NCI-H1105 (cell line): ENCODE measurements around the gene NUDT22.
A peak's percentile ranks its signal among the peaks of the same experiment; 100 is the strongest.
"Not testable (repeated sequence)": the region's sequence is repeated elsewhere in the genome, so short reads cannot be mapped to it uniquely, and the experiment has no call there.

ENCODE experiments used
- DNase-seq: peaks from one replicate; lab custom pipeline; 2025; lab: John Stamatoyannopoulos, UW

The NUDT22 gene

GRCh38 chr11:64244107-64244506 lies 18.0 kb downstream of the NUDT22 start:
- no peak for DNase-seq

GRCh38 chr11:64244966-64245365 lies 18.9 kb downstream of the NUDT22 start:
- DNase-seq: no peak

- no peak for DNase-seq
These were observed 19.3 kb downstream of the NUDT22 start for GRCh38 chr11:64245401-64245796.

GRCh38 chr11:64245797-64246620 lies 19.9 kb downstream of the NUDT22 start:
- DNase-seq: no peak

GRCh38 chr11:64246621-64246870 lies 20.5 kb downstream of the NUDT22 start:
- not testable (repeated sequence) for DNase-seq

GRCh38 chr11:64246871-64247728 lies 21.0 kb downstream of the NUDT22 start, which contains the start of gene PPP1R14B:
Gene PPP1R14B (minus strand): TSS chr11:64246943. CDS start chr11:64246673, 270 bp downstream.
- DNase-seq: peak; percentile 65

GRCh38 chr11:64247729-64248531 lies 21.9 kb downstream of the NUDT22 start:
- DNase-seq: no peak

- DNase-seq: no peak
These were observed 22.5 kb downstream of the NUDT22 start for GRCh38 chr11:64248578-64248977.

- DNase-seq: no peak
These were observed 23.0 kb downstream of the NUDT22 start for GRCh38 chr11:64249038-64249437.

- DNase-seq: no peak
These were observed 23.7 kb downstream of the NUDT22 start for GRCh38 chr11:64249563-64250414.

- DNase-seq: no peak
These were observed 24.4 kb downstream of the NUDT22 start for GRCh38 chr11:64250415-64251015.

- DNase-seq: peak; percentile 29
These were observed 25.1 kb downstream of the NUDT22 start, which contains the start of gene PLCB3 for GRCh38 chr11:64251016-64251752. Gene PLCB3 (plus strand): TSS chr11:64251530. CDS start chr11:64251650, 120 bp downstream.

GRCh38 chr11:64251753-64252002 lies 25.6 kb downstream of the NUDT22 start:
- no peak for DNase-seq

- DNase-seq: peak; percentile 43
These were observed 26.2 kb downstream of the NUDT22 start for GRCh38 chr11:64252003-64252872.

- no peak for DNase-seq
These were observed 27.0 kb downstream of the NUDT22 start for GRCh38 chr11:64253043-64253442.

GRCh38 chr11:64253481-64253880 lies 27.4 kb downstream of the NUDT22 start:
- no peak for DNase-seq

GRCh38 chr11:64254326-64254725 lies 28.3 kb downstream of the NUDT22 start:
- DNase-seq: no peak

- no peak for DNase-seq
These were observed 29.4 kb downstream of the NUDT22 start for GRCh38 chr11:64255135-64256128.
